Measurements from ENCODE around the gene GRHL3. TPM values are rescaled to one million over a fixed set of nuclear protein-coding genes. Genes with fewer than 3 reads are reported as not detected.

The GRHL3 gene
- total RNA-seq, 1 donor from 2014 or later: 9.9 TPM

GRCh38 chr1:24374891-24375786 is 56.0 kb downstream of the GRHL3 start:
- H3K4me3 ChIP-seq (ENCODE audit: low read depth, low read length): no peak overlapping the region
- DNase-seq (ENCODE audit: low read depth): no peak
- no peak for TF ChIP-seq CTCF (conservative IDR thresholded peaks at IDR 0.05; ENCODE audit: low read depth, low read length)

GRCh38 chr1:24379733-24380315 is 60.7 kb downstream of the GRHL3 start:
- no peak overlapping the region for H3K4me3 ChIP-seq (ENCODE audit: low read depth, low read length)
- TF ChIP-seq CTCF (conservative IDR thresholded peaks at IDR 0.05; ENCODE audit: low read depth, low read length): no peak
- DNase-seq (ENCODE audit: low read depth): no peak

GRCh38 chr1:24380508-24380907 is 61.4 kb downstream of the GRHL3 start:
- no peak overlapping the region for H3K4me3 ChIP-seq (ENCODE audit: low read depth, low read length)
- TF ChIP-seq CTCF (conservative IDR thresholded peaks at IDR 0.05; ENCODE audit: low read depth, low read length): no peak
- no peak for DNase-seq (ENCODE audit: low read depth)

GRCh38 chr1:24381256-24381655 is 62.1 kb downstream of the GRHL3 start:
- no peak overlapping the region for H3K4me3 ChIP-seq (ENCODE audit: low read depth, low read length)
- no peak for DNase-seq (ENCODE audit: low read depth)
- TF ChIP-seq CTCF (conservative IDR thresholded peaks at IDR 0.05; ENCODE audit: low read depth, low read length): no peak

GRCh38 chr1:24382165-24382577 is 63.0 kb downstream of the GRHL3 start:
- no peak overlapping the region for H3K4me3 ChIP-seq (ENCODE audit: low read depth, low read length)
- DNase-seq (ENCODE audit: low read depth): no peak
- no peak for TF ChIP-seq CTCF (conservative IDR thresholded peaks at IDR 0.05; ENCODE audit: low read depth, low read length)

- no peak for DNase-seq (ENCODE audit: low read depth)
- no peak for TF ChIP-seq CTCF (conservative IDR thresholded peaks at IDR 0.05; ENCODE audit: low read depth, low read length)
- no peak overlapping the region for H3K4me3 ChIP-seq (ENCODE audit: low read depth, low read length)
These were observed 64.3 kb downstream of the GRHL3 start for GRCh38 chr1:24383381-24383940.

All from epithelial cell of proximal tubule (primary cell).